ENCODE results near the gene CCDC85B. TPM values are rescaled to one million over a fixed set of nuclear protein-coding genes. Genes with fewer than 3 reads are reported as not detected.
"Not testable (repeated sequence)": the region's sequence is repeated elsewhere in the genome, so short reads cannot be mapped to it uniquely, and the experiment has no call there.

CCDC85B gene
- total and polyA plus RNA-seq, 3 donors from 2014 or later = 17.1 to 102 (median 77.1) TPM

GRCh38 chr11:65886826-65887722 is 3.4 kb upstream of the CCDC85B start:
- TF ChIP-seq CTCF (IDR thresholded peaks at IDR 0.05) (no peak), POLR2A (IDR thresholded peaks at IDR 0.05) (no peak)
- H3K4me3 ChIP-seq = peak overlapping the region in 1 of 2 donors; percentile 83
- H3K36me3 ChIP-seq (ENCODE audit: low read depth, missing control alignments) = no peaks in the 10 kb centered on the region
- peak overlapping the region in 1 of 2 donors; percentile 97 for H3K27ac ChIP-seq
- WGBS, 2 donors = 62 to 72% methylated on average over 14 of the region's 14 CpGs
- no peaks in the 10 kb centered on the region for H3K9me3 ChIP-seq
- H3K27me3 ChIP-seq = no peaks in the 10 kb centered on the region
- intact Hi-C loops (cut with DNase I; ENCODE audit: low total_unique reads) = loop anchor here (10.0 kb wide), 1 partner anchor 98 kb away; no protein-coding TSS in a partner anchor
- no peak for DNase-seq
- H3K4me1 ChIP-seq = peaks cover 26% of the 10 kb centered on the region

GRCh38 chr11:65887723-65888162 is 2.7 kb upstream of the CCDC85B start:
- WGBS, 2 donors = 2 to 7% methylated on average over 10 to 23 of the region's 23 CpGs
- no peak for DNase-seq

GRCh38 chr11:65888163-65888814 is 2.2 kb upstream of the CCDC85B start, which contains the start of gene FIBP:
Gene FIBP (minus strand): TSS chr11:65888471. CDS start chr11:65888418, 53 bp downstream.
- Histone ChIP-seq H3K4me1 (peaks cover 38% of the 10 kb centered on the region), H3K27me3 (no peaks in the 10 kb centered on the region), H3K4me3 (peak within 1 kb of the TSS; percentile 73 to 83), H3K27ac (peak within 1 kb of the TSS; percentile 91 to 97), H3K9me3 (no peaks in the 10 kb centered on the region), H3K36me3 (ENCODE audit: low read depth, missing control alignments) (no peaks in the 10 kb centered on the region)
- 1% methylated on average over 21 to 57 of the region's 57 CpGs for WGBS, 2 donors
- DNase-seq = peak; percentile 97
- intact Hi-C loops (cut with DNase I; ENCODE audit: low total_unique reads) = loop anchor here (10.0 kb wide), 1 partner anchor 97 kb away; no protein-coding TSS in a partner anchor
- TF ChIP-seq POLR2A (IDR thresholded peaks at IDR 0.05) (peak; percentile 67), CTCF (IDR thresholded peaks at IDR 0.05) (peak; percentile 74 to 93 (median 89))

More at GRCh38 chr11:65887723-65888162, 2.7 kb upstream of the CCDC85B start:
- intact Hi-C loops (cut with DNase I; ENCODE audit: low total_unique reads) = loop anchor here (10.0 kb wide), 1 partner anchor 97 kb away; no protein-coding TSS in a partner anchor
- Histone ChIP-seq H3K36me3 (ENCODE audit: low read depth, missing control alignments) (no peaks in the 10 kb centered on the region), H3K27ac (peak overlapping the region; percentile 91 to 97), H3K4me1 (peaks cover 33% of the 10 kb centered on the region), H3K27me3 (no peaks in the 10 kb centered on the region), H3K4me3 (peak overlapping the region; percentile 73 to 83), H3K9me3 (no peaks in the 10 kb centered on the region)
- TF ChIP-seq POLR2A (IDR thresholded peaks at IDR 0.05) (no peak), CTCF (IDR thresholded peaks at IDR 0.05) (no peak)

GRCh38 chr11:65891219-65892136 is 1.0 kb downstream of the CCDC85B start:
- Histone ChIP-seq H3K36me3 (ENCODE audit: low read depth, missing control alignments) (no peaks in the 10 kb centered on the region), H3K27me3 (no peaks in the 10 kb centered on the region), H3K27ac (peak overlapping the region; percentile 65 to 97), H3K4me1 (peaks cover 44% of the 10 kb centered on the region), H3K4me3 (peak overlapping the region; percentile 75 to 86), H3K9me3 (no peaks in the 10 kb centered on the region)
- 1% methylated on average over 38 to 51 of the region's 57 CpGs for WGBS, 2 donors
- intact Hi-C loops (cut with DNase I; ENCODE audit: low total_unique reads) = no loop called here
- TF ChIP-seq CTCF (IDR thresholded peaks at IDR 0.05) (no peak), POLR2A (IDR thresholded peaks at IDR 0.05) (no peak)
- DNase-seq = peak; percentile 49

- intact Hi-C loops (cut with DNase I; ENCODE audit: low total_unique reads); H3K9me3 ChIP-seq; H3K36me3 ChIP-seq (ENCODE audit: low read depth, missing control alignments); H3K27me3 ChIP-seq; DNase-seq: not testable (repeated sequence)
- Histone ChIP-seq H3K27ac (peak overlapping the region; percentile 65 to 97), H3K4me3 (peak overlapping the region; percentile 75 to 86), H3K4me1 (peaks cover 41% of the 10 kb centered on the region)
- 10 to 47% methylated on average over 4 to 5 of the region's 5 CpGs for WGBS, 2 donors
Observed at GRCh38 chr11:65892137-65892540, 1.7 kb downstream of the CCDC85B start.

All from testis (tissue), 3 donors.